HG02678 (cell line): ENCODE results near the gene NBEAL1.
"Not testable (repeated sequence)": the region's sequence is repeated elsewhere in the genome, so short reads cannot be mapped to it uniquely, and the experiment has no call there.

Experiments
- ATAC-seq: cut with Tn5 transposase; IDR thresholded peaks from one replicate; pipeline ENCODE4 v1.9.1; 2021; ENCODE audit warnings: mild to moderate bottlenecking, moderate library complexity; ENCODE audit not compliant: unreplicated experiment

NBEAL1 gene

GRCh38 chr2:203038586-203038985 is 23.9 kb downstream of the NBEAL1 start:
- ATAC-seq = no peak

GRCh38 chr2:203039211-203039610 is 24.5 kb downstream of the NBEAL1 start:
- not testable (repeated sequence) for ATAC-seq

- ATAC-seq = no peak
Measured at GRCh38 chr2:203040966-203041521, 26.4 kb downstream of the NBEAL1 start.

- no peak for ATAC-seq
Measured at GRCh38 chr2:203042178-203042577, 27.5 kb downstream of the NBEAL1 start.

GRCh38 chr2:203043226-203043625 is 28.6 kb downstream of the NBEAL1 start:
- ATAC-seq = no peak

- ATAC-seq = no peak
Measured at GRCh38 chr2:203045867-203046266, 31.2 kb downstream of the NBEAL1 start.

GRCh38 chr2:203052539-203052938 is 37.9 kb downstream of the NBEAL1 start:
- ATAC-seq = no peak

- no peak for ATAC-seq
Measured at GRCh38 chr2:203059567-203060240, 45.0 kb downstream of the NBEAL1 start.

- no peak for ATAC-seq
Measured at GRCh38 chr2:203061346-203061745, 46.7 kb downstream of the NBEAL1 start.

GRCh38 chr2:203062126-203062525 is 47.5 kb downstream of the NBEAL1 start:
- ATAC-seq = no peak

GRCh38 chr2:203066519-203067091 is 51.9 kb downstream of the NBEAL1 start:
- ATAC-seq = not testable (repeated sequence)

- ATAC-seq = no peak
Measured at GRCh38 chr2:203070701-203071100, 56.0 kb downstream of the NBEAL1 start.

GRCh38 chr2:203071148-203071547 is 56.5 kb downstream of the NBEAL1 start:
- no peak for ATAC-seq

GRCh38 chr2:203072371-203072770 is 57.7 kb downstream of the NBEAL1 start:
- ATAC-seq = no peak

GRCh38 chr2:203077451-203077850 is 62.8 kb downstream of the NBEAL1 start:
- ATAC-seq = no peak

GRCh38 chr2:203080447-203081045 is 65.9 kb downstream of the NBEAL1 start:
- no peak for ATAC-seq

GRCh38 chr2:203083328-203083727 is 68.7 kb downstream of the NBEAL1 start:
- ATAC-seq = no peak

GRCh38 chr2:203086381-203086780 is 71.7 kb downstream of the NBEAL1 start:
- ATAC-seq = not testable (repeated sequence)

GRCh38 chr2:203090721-203091120 is 76.0 kb downstream of the NBEAL1 start:
- ATAC-seq = not testable (repeated sequence)

- no peak for ATAC-seq
Measured at GRCh38 chr2:203097735-203098134, 83.1 kb downstream of the NBEAL1 start.

GRCh38 chr2:203102357-203102756 is 87.7 kb downstream of the NBEAL1 start:
- not testable (repeated sequence) for ATAC-seq

GRCh38 chr2:203104273-203104672 is 89.6 kb downstream of the NBEAL1 start:
- ATAC-seq = no peak
